ENCODE data around the gene ANKRD13D. TPM values are rescaled to one million over a fixed set of nuclear protein-coding genes. Genes with fewer than 3 reads are reported as not detected.

Gene ANKRD13D
- total RNA-seq, 4 donors from 2014 or later: 7.4 to 63.7 (median 22.5) TPM

GRCh38 chr11:67299471-67300191, 10.5 kb downstream of the ANKRD13D start:
- no peak for DNase-seq
- Histone ChIP-seq H3K9me3 (no peaks in the 10 kb centered on the region), H3K27me3 (no peaks in the 10 kb centered on the region), H3K36me3 (no peaks in the 10 kb centered on the region), H3K4me3 (no peak overlapping the region), H3K27ac (no peak overlapping the region), H3K4me1 (no peaks in the 10 kb centered on the region)
- TF ChIP-seq POLR2A (IDR thresholded peaks at IDR 0.05) (no peak), CTCF (IDR thresholded peaks at IDR 0.05) (no peak)
- intact Hi-C loops (cut with DNase I; ENCODE audit: low total_unique reads): loop anchor here (5.0 kb wide), 1 partner anchor 37 kb away; no protein-coding TSS in a partner anchor

GRCh38 chr11:67300256-67300755, 11.2 kb downstream of the ANKRD13D start:
- intact Hi-C loops (cut with DNase I; ENCODE audit: low total_unique reads): loop anchor here (5.0 kb wide), 1 partner anchor 38 kb away; no protein-coding TSS in a partner anchor
- DNase-seq: no peak
- H3K36me3 ChIP-seq: no peaks in the 10 kb centered on the region

GRCh38 chr11:67300756-67301312, 11.7 kb downstream of the ANKRD13D start:
- Histone ChIP-seq H3K27ac (no peak overlapping the region), H3K4me3 (no peak overlapping the region), H3K36me3 (no peaks in the 10 kb centered on the region), H3K9me3 (no peaks in the 10 kb centered on the region), H3K27me3 (no peaks in the 10 kb centered on the region), H3K4me1 (no peaks in the 10 kb centered on the region)
- no peak for DNase-seq
- TF ChIP-seq POLR2A (IDR thresholded peaks at IDR 0.05) (no peak), CTCF (IDR thresholded peaks at IDR 0.05) (no peak)
- intact Hi-C loops (cut with DNase I; ENCODE audit: low total_unique reads): loop anchor here (5.0 kb wide), 1 partner anchor 39 kb away; no protein-coding TSS in a partner anchor

More at GRCh38 chr11:67300256-67300755, 11.2 kb downstream of the ANKRD13D start:
- TF ChIP-seq CTCF (IDR thresholded peaks at IDR 0.05): no peak
- no peak for TF ChIP-seq POLR2A (IDR thresholded peaks at IDR 0.05)
- H3K4me3 ChIP-seq: no peak overlapping the region
- no peaks in the 10 kb centered on the region for H3K27me3 ChIP-seq
- H3K4me1 ChIP-seq: no peaks in the 10 kb centered on the region
- no peaks in the 10 kb centered on the region for H3K9me3 ChIP-seq
- no peak overlapping the region for H3K27ac ChIP-seq

GRCh38 chr11:67301313-67301921, 12.3 kb downstream of the ANKRD13D start:
- intact Hi-C loops (cut with DNase I; ENCODE audit: low total_unique reads): loop anchor here (5.0 kb wide), 1 partner anchor 39 kb away; no protein-coding TSS in a partner anchor
- H3K9me3 ChIP-seq: no peaks in the 10 kb centered on the region
- no peaks in the 10 kb centered on the region for H3K36me3 ChIP-seq
- DNase-seq: no peak
- no peaks in the 10 kb centered on the region for H3K27me3 ChIP-seq
- TF ChIP-seq CTCF (IDR thresholded peaks at IDR 0.05) (no peak), POLR2A (IDR thresholded peaks at IDR 0.05) (no peak)
- no peak overlapping the region for H3K4me3 ChIP-seq
- no peak overlapping the region for H3K27ac ChIP-seq
- H3K4me1 ChIP-seq: no peaks in the 10 kb centered on the region
